ENCODE data around the gene NOM1. TPM values are rescaled to one million over a fixed set of nuclear protein-coding genes. Genes with fewer than 3 reads are reported as not detected.

Gene NOM1
- total RNA-seq, 1 donor from 2014 or later, result 17.6 TPM

DNA sequence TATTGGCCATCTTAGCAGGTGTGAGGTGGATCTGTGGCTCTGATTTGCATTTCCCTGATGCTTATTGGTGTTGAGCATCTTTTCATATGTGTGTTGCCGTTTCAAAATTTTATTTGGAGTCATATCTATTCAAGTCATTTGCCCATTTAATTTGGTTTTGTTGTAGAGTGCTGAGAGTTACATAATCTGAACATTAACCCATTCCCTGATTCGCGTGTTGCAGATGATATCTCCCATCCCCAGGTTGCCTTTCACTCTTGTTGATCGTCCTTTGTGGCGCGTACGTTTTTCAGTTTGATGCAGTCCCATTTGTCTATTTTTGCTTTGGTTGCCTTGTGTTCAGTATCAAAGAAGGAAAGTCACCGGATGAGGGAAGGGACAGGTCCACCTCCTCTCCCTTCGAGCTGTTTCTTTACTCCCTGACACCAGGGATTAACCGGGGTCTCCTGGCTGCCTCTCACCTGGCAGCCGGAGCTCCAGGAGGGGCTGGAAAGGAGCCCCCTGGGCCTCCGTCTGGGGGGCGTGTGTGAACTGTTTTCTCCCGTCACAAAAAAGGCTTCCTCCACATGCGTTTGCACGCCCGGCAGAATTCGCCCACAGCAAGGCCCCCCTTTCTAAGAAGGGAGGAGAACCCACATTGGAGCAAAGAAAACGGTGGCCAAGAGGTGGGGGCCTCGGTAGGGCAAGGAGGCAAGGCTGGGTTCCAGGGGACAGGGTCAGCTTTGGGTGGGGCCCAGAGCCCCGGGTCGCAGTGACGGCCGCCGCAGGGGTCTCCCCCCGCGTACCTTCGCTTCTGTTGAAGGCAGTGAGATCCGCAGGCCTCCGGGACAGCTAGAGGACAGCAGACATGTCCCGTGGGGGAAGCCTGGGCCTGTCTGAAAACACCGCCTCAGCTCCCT is 52.7 kb downstream of the NOM1 start:
- DNase-seq (ENCODE audit: low read depth) (no peak), FAIRE-seq (no peak)
- TF ChIP-seq, protein P1, sequence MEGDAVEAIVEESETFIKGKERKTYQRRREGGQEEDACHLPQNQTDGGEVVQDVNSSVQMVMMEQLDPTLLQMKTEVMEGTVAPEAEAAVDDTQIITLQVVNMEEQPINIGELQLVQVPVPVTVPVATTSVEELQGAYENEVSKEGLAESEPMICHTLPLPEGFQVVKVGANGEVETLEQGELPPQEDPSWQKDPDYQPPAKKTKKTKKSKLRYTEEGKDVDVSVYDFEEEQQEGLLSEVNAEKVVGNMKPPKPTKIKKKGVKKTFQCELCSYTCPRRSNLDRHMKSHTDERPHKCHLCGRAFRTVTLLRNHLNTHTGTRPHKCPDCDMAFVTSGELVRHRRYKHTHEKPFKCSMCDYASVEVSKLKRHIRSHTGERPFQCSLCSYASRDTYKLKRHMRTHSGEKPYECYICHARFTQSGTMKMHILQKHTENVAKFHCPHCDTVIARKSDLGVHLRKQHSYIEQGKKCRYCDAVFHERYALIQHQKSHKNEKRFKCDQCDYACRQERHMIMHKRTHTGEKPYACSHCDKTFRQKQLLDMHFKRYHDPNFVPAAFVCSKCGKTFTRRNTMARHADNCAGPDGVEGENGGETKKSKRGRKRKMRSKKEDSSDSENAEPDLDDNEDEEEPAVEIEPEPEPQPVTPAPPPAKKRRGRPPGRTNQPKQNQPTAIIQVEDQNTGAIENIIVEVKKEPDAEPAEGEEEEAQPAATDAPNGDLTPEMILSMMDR (IDR thresholded peaks at IDR 0.05; ENCODE audit: insufficient read depth, low read length, severe bottlenecking), result no peak
- H3K4me3 ChIP-seq (ENCODE audit: low read depth, low read length), result no peak overlapping the region
- peaks cover 49% of the 10 kb centered on the region for H3K27me3 ChIP-seq (ENCODE audit: control insufficient read depth, insufficient read depth, low read length)
- H3K36me3 ChIP-seq (ENCODE audit: control insufficient read depth, insufficient read depth, low read length), result no peaks in the 10 kb centered on the region

DNA sequence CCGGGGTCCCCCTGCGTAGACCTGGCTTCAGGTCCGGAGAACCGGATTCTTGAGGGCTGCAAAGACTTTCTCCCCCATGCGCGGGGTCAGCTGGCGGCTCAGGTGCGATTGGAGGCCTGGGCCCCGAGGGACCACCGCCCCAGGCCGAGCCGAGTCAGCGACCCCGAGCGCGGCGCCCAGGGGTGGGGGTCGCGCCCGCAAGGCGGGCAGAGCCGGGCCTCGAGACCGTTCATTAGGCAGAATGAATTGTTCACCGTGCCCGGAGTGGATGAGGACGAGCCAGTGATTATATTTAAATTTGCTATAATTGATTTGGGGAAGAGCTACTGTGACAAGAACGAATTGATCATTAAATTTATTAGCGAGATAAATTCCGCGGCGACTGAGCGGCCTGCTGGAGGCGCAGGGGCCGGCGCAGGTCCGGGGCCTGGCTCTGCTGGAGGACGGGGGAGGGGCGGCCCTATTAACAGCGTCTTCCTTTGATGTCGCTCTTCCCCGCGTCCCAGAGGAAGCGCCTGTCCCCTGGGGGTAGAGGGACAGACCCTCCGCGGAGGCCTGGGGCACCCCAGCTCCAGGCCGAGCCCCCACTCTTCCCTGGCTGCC is 53.4 kb downstream of the NOM1 start:
- H3K4me3 ChIP-seq (ENCODE audit: low read depth, low read length), result no peak overlapping the region
- FAIRE-seq (no peak), DNase-seq (ENCODE audit: low read depth) (no peak)

GRCh38 chr7:157003445-157003755 is 53.9 kb downstream of the NOM1 start:
- TF ChIP-seq, protein P1 (IDR thresholded peaks at IDR 0.05; ENCODE audit: insufficient read depth, low read length, severe bottlenecking), result no peak
- peaks cover 55% of the 10 kb centered on the region for H3K27me3 ChIP-seq (ENCODE audit: control insufficient read depth, insufficient read depth, low read length)
- FAIRE-seq, result no peak
- H3K36me3 ChIP-seq (ENCODE audit: control insufficient read depth, insufficient read depth, low read length), result no peaks in the 10 kb centered on the region
- DNase-seq (ENCODE audit: low read depth), result no peak
- H3K4me3 ChIP-seq (ENCODE audit: low read depth, low read length), result no peak overlapping the region

More for the DNA sequence above, 53.4 kb downstream of the NOM1 start:
- TF ChIP-seq, protein P1 (IDR thresholded peaks at IDR 0.05; ENCODE audit: insufficient read depth, low read length, severe bottlenecking), result no peak
- Histone ChIP-seq H3K36me3 (ENCODE audit: control insufficient read depth, insufficient read depth, low read length) (no peaks in the 10 kb centered on the region), H3K27me3 (ENCODE audit: control insufficient read depth, insufficient read depth, low read length) (peaks cover 51% of the 10 kb centered on the region)

DNA sequence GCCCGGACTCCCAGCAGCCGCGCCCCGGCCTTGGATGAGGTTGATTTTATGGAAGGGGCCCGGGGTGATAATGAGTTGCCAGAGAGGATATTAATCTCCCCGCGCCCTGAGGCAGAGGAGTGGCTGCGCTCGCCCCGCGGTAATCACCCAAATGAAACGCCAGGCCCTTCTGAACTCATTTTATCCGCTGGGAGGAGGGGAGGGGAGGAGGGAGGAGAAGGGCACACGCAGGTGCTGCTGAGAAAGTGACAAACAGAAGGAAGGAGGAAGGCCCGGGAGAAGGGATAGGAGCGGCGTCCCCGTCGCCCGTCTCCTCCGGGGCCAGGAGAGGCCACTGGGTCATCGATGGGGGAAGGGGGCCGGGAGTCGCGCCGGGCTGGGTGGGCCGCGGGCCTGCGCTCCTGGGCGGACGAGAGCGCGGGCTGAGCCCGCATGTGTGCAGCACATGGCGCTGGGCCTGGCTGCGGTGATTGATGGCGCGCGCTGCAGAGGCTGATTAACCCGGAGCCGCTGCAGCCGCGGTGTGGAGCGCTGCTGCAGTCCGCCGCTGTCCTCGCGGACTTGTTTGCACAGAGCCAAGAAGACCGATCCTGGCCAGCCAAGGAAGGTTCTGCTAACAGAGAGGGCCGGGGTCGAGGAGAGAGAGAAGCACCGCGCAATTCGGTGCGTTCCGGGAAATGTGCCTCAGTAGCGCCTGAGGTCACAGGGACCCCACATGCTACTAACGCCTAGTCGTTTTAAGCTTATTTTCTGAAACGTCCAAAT is 54.4 kb downstream of the NOM1 start:
- TF ChIP-seq, protein P1 (IDR thresholded peaks at IDR 0.05; ENCODE audit: insufficient read depth, low read length, severe bottlenecking), result no peak
- DNase-seq (ENCODE audit: low read depth) (no peak), FAIRE-seq (no peak)
- peaks cover 60% of the 10 kb centered on the region for H3K27me3 ChIP-seq (ENCODE audit: control insufficient read depth, insufficient read depth, low read length)
- no peaks in the 10 kb centered on the region for H3K36me3 ChIP-seq (ENCODE audit: control insufficient read depth, insufficient read depth, low read length)
- no peak overlapping the region for H3K4me3 ChIP-seq (ENCODE audit: low read depth, low read length)

- no peak for DNase-seq (ENCODE audit: low read depth)
- no peak for FAIRE-seq
- Histone ChIP-seq H3K27me3 (ENCODE audit: control insufficient read depth, insufficient read depth, low read length) (peaks cover 65% of the 10 kb centered on the region), H3K4me3 (ENCODE audit: low read depth, low read length) (no peak overlapping the region), H3K36me3 (ENCODE audit: control insufficient read depth, insufficient read depth, low read length) (no peaks in the 10 kb centered on the region)
- TF ChIP-seq, protein P1 (IDR thresholded peaks at IDR 0.05; ENCODE audit: insufficient read depth, low read length, severe bottlenecking), result no peak
These were observed 55.3 kb downstream of the NOM1 start for GRCh38 chr7:157004521-157005455.

Data from bronchial epithelial cell (primary cell).